Loucy (cell line): ENCODE measurements around the gene ADCY6.

Experiments
- H2AFZ ChIP-seq: fragments of 200-600 bp; sonication (generic); 2 replicates; pipeline ENCODE4 v1.6.0; 2016; ENCODE audit warnings: antibody characterized with exemption, mild to moderate bottlenecking, low read length, moderate library complexity
- H3F3A ChIP-seq: fragments of 200-600 bp; 2 replicates; pipeline ENCODE4 v1.6.0; 2016; ENCODE audit warnings: antibody characterized with exemption, low read depth, mild to moderate bottlenecking
- H3K27me3 ChIP-seq: fragments of 200-600 bp; sonication (generic); 2 replicates; pipeline ENCODE4 v1.6.1; 2014; ENCODE audit warnings: low read length, mild to moderate bottlenecking; ENCODE audit not compliant: insufficient read depth, poor library complexity, severe bottlenecking
- H3K36me3 ChIP-seq: fragments of 200-600 bp; sonication (generic); 2 replicates; pipeline ENCODE4 v1.6.1; 2016; ENCODE audit warnings: low read length; ENCODE audit not compliant: insufficient read depth
- H3K4me1 ChIP-seq: fragments of 200-600 bp; sonication (generic); 2 replicates; pipeline ENCODE4 v1.5.1; 2014; ENCODE audit warnings: low read length, mild to moderate bottlenecking; ENCODE audit not compliant: insufficient read depth, poor library complexity, severe bottlenecking
- H3K4me2 ChIP-seq: fragments of 200-600 bp; sonication (generic); 2 replicates; pipeline ENCODE4 v1.6.0; 2014; ENCODE audit warnings: antibody characterized with exemption, low read length, low read depth, mild to moderate bottlenecking; ENCODE audit not compliant: poor library complexity, severe bottlenecking
- H3K4me3 ChIP-seq: fragments of 200-600 bp; sonication (generic); 2 replicates; pipeline ENCODE4 v1.5.1; 2014; ENCODE audit warnings: low read length, mild to moderate bottlenecking, mixed read lengths; ENCODE audit not compliant: poor library complexity, severe bottlenecking
- H3K79me2 ChIP-seq: fragments of 200-600 bp; sonication (generic); 2 replicates; pipeline ENCODE4 v1.6.1; 2014; ENCODE audit warnings: low read length; ENCODE audit not compliant: insufficient read depth
- H3K9ac ChIP-seq: fragments of 200-600 bp; sonication (generic); 2 replicates; pipeline ENCODE4 v1.6.0; 2014; ENCODE audit warnings: mild to moderate bottlenecking, low read depth, low read length, moderate library complexity; ENCODE audit not compliant: poor library complexity, severe bottlenecking
- H3K9me2 ChIP-seq: fragments of 200-600 bp; sonication (generic); replicated peaks from 2 replicates; pipeline ENCODE4 v1.6.1; 2016; ENCODE audit warnings: low read depth, low read length, mixed read lengths
- H3K9me3 ChIP-seq: fragments of 200-600 bp; sonication (generic); 2 replicates; pipeline ENCODE4 v1.6.1; 2014; ENCODE audit warnings: mild to moderate bottlenecking, antibody characterized with exemption, low read length, low read depth; ENCODE audit not compliant: insufficient read depth
- H4K20me1 ChIP-seq: fragments of 200-600 bp; sonication (generic); 2 replicates; pipeline ENCODE4 v1.6.0; 2014; ENCODE audit warnings: antibody characterized with exemption, low read length, mild to moderate bottlenecking; ENCODE audit not compliant: insufficient read depth, poor library complexity, severe bottlenecking
- EZH2phosphoT487 ChIP-seq: fragments of 200-600 bp; IDR thresholded peaks from 2 replicates; pipeline ENCODE4 v1.6.1; 2018; ENCODE audit warnings: antibody characterized with exemption, mild to moderate bottlenecking, moderate library complexity, borderline replicate concordance
- TF ChIP-seq, protein P1 (sequence below): fragments of 200-600 bp; sonication (generic); conservative IDR thresholded peaks from 2 replicates; pipeline ENCODE4 v1.5.1; 2014; ENCODE audit warnings: mild to moderate bottlenecking, antibody characterized with exemption, low read length

The ADCY6 gene

DNA sequence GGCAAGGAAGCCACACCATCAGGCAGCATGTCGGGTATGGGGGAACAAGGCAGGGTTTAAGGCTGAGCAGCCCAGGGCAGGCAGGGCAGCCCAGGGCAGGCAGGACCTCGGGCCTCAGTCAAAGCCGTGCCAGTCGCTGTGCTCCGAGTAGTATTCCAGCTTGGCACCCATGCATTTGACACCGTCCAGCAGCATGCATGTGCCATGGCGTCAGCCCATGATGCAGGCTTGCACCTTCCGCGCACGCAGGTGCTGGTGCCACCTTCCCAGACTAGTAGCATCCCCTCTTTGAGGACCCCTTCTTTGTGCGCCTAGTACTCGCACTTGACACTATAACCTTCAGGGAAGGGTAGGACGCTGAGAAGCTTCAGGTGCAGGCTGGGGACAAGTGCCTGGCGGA, 11.6 kb upstream of the ADCY6 start:
- no peaks in the 10 kb centered on the region for H3F3A ChIP-seq
- H3K9me3 ChIP-seq = no peaks in the 10 kb centered on the region
- H3K9me2 ChIP-seq = no peaks in the 10 kb centered on the region
- no peak overlapping the region for H3K4me2 ChIP-seq
- no peaks in the 10 kb centered on the region for H3K36me3 ChIP-seq
- no peaks in the 10 kb centered on the region for H3K27me3 ChIP-seq
- TF ChIP-seq, protein P1, sequence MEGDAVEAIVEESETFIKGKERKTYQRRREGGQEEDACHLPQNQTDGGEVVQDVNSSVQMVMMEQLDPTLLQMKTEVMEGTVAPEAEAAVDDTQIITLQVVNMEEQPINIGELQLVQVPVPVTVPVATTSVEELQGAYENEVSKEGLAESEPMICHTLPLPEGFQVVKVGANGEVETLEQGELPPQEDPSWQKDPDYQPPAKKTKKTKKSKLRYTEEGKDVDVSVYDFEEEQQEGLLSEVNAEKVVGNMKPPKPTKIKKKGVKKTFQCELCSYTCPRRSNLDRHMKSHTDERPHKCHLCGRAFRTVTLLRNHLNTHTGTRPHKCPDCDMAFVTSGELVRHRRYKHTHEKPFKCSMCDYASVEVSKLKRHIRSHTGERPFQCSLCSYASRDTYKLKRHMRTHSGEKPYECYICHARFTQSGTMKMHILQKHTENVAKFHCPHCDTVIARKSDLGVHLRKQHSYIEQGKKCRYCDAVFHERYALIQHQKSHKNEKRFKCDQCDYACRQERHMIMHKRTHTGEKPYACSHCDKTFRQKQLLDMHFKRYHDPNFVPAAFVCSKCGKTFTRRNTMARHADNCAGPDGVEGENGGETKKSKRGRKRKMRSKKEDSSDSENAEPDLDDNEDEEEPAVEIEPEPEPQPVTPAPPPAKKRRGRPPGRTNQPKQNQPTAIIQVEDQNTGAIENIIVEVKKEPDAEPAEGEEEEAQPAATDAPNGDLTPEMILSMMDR = no peak
- H3K9ac ChIP-seq = no peak overlapping the region
- no peaks in the 10 kb centered on the region for H3K4me1 ChIP-seq
- no peaks in the 10 kb centered on the region for H4K20me1 ChIP-seq
- H2AFZ ChIP-seq = no peak overlapping the region
- H3K4me3 ChIP-seq = no peak overlapping the region
- no peaks in the 10 kb centered on the region for H3K79me2 ChIP-seq

DNA sequence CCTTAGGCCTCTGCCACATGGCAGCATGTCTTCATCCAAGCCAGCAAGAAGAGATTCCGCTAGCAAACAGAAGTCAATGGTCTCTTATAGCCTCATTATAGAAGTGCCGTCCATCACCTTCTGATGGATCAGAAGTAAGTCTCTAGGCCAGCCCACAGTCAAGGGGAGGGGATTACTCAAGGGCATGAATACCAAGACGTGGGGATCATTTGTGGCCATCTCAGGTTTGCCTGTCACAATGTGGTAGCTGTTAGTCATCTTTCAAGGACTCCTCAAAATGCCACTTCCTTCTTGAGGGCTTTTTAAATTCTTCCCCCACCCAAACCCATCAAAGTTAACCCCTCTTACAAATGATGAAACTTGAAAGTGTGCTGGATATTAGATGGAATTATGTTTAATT, 8.1 kb upstream of the ADCY6 start:
- no peak overlapping the region for H3K9ac ChIP-seq
- H3K4me1 ChIP-seq = no peaks in the 10 kb centered on the region
- H3F3A ChIP-seq = no peaks in the 10 kb centered on the region
- no peak for TF ChIP-seq EZH2phosphoT487
- TF ChIP-seq, protein P1 = no peak
- no peaks in the 10 kb centered on the region for H3K79me2 ChIP-seq
- no peaks in the 10 kb centered on the region for H3K27me3 ChIP-seq
- no peak overlapping the region for H3K4me3 ChIP-seq
- no peaks in the 10 kb centered on the region for H3K9me2 ChIP-seq
- H2AFZ ChIP-seq = no peak overlapping the region
- H3K36me3 ChIP-seq = no peaks in the 10 kb centered on the region
- H3K9me3 ChIP-seq = no peaks in the 10 kb centered on the region
- no peaks in the 10 kb centered on the region for H4K20me1 ChIP-seq
- H3K4me2 ChIP-seq = no peak overlapping the region

DNA sequence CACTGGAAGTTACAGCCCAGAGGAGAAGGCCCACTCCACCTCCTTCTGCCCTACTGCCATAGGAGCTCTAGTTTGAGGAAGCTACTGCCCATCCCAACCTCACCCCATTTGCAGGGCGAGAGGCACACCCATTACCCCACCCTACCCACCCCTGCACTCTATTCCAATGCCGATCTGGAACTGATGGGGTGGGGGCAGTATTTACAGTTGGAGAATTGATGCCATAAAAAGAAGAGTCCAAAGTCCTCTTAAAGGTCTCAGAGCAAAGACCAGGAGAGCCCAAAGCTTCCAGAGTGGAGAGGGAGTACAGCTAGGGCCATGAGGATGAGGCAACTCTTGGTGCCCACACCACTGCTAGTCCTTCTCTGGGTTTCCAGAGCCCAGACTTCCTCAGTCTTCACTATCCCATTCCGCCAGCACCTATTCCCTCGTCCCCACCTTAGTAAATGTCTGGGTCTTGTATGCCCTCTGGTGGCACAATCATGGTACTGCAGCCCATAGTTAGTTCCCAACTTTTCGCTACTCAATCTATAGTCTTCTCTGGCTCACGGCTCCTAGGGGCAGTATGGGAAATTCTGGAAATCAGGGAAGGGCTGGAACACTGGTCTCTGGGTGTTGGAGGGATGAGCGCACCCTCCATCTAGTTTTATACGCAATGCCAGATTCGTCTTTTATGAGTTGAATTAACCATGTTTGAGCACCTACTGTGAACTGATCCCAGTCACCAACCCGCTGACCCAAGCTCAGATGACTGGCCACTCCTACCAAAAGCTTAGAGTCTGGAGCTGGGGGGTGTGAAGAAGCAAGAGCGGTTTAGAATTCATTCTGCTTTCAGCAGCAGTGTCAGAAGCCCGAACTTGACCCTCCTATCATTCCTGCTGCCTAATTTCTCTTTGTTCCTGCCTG, 6.9 kb upstream of the ADCY6 start:
- Histone ChIP-seq H4K20me1 (no peaks in the 10 kb centered on the region), H3K36me3 (no peaks in the 10 kb centered on the region), H3K9me3 (no peaks in the 10 kb centered on the region), H3K27me3 (no peaks in the 10 kb centered on the region), H2AFZ (no peak overlapping the region), H3F3A (no peaks in the 10 kb centered on the region), H3K4me2 (no peak overlapping the region), H3K4me3 (no peak overlapping the region), H3K9ac (no peak overlapping the region), H3K9me2 (no peaks in the 10 kb centered on the region), H3K4me1 (no peaks in the 10 kb centered on the region), H3K79me2 (no peaks in the 10 kb centered on the region)
- TF ChIP-seq, protein P1 = peak; percentile 99
- TF ChIP-seq EZH2phosphoT487 = no peak
